GM12801 (cell line): ENCODE measurements around the gene ZNF597.

Experiments
- TF ChIP-seq, protein P1 (sequence below): IDR thresholded peaks from one replicate; pipeline ENCODE4 v1.5.1; 2011; ENCODE audit warnings: control low read depth; ENCODE audit not compliant: insufficient read length; ENCODE audit errors: extremely low read depth

Gene ZNF597

DNA sequence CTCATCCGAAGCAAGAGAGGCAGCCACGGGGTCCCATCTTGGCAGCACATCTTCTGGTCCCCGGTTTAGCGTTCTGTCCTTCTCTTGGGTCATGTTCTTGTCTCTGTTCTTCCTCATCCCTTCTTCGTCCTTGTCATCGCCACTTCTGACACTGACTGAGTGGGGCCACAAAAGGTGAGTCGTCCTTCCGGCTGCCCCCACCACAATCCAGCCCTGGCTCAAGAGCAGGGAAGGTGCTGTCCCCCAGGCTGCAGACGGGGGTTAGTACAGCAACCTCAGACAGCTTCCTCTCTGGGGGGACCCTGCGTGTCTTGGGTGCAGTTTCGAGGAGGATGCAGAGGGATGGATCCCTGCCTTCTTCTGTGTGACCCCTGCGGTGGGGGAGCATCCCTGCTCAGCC is 22.0 kb upstream of the ZNF597 start:
- TF ChIP-seq, protein P1, sequence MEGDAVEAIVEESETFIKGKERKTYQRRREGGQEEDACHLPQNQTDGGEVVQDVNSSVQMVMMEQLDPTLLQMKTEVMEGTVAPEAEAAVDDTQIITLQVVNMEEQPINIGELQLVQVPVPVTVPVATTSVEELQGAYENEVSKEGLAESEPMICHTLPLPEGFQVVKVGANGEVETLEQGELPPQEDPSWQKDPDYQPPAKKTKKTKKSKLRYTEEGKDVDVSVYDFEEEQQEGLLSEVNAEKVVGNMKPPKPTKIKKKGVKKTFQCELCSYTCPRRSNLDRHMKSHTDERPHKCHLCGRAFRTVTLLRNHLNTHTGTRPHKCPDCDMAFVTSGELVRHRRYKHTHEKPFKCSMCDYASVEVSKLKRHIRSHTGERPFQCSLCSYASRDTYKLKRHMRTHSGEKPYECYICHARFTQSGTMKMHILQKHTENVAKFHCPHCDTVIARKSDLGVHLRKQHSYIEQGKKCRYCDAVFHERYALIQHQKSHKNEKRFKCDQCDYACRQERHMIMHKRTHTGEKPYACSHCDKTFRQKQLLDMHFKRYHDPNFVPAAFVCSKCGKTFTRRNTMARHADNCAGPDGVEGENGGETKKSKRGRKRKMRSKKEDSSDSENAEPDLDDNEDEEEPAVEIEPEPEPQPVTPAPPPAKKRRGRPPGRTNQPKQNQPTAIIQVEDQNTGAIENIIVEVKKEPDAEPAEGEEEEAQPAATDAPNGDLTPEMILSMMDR: no peak

DNA sequence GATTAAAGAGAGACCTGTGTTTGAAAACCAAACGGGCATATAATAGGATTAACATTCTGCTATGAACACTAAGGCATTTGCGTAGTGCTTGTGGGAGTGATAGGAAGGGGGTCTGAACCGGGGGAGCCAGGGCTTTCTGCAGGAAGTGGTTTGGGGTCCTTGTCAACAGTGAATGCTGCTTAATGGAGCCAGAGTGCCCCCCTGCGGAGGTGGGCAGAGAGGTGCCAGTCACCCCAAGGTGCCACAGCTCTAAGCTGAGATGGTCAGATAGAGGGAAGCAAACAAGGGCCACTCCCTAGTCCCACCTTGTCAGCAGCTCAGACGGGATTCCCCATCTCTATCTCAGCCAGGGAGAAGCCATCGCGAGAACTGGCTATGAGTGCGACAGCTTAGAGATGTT is 17.8 kb upstream of the ZNF597 start:
- TF ChIP-seq, protein P1: no peak

DNA sequence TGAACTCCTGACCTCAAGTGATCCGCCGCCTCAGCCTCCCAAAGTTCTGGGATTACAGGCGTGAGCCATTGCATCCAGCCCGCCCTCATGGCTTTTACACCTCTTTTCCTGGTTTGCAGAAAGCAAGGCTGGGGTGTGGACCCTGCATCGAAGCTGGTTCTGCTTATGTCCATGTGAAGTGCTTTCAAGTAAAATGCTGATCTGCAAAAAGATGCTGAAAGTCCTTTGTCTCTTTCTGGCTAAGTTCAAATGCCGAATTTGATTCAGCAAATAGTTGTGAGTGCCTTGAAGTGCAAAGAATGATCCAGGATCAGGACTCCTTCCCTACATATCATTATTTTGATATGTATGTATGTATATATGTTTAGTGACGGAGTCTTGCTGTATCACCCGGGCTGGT is 17.3 kb upstream of the ZNF597 start:
- TF ChIP-seq, protein P1: no peak

DNA sequence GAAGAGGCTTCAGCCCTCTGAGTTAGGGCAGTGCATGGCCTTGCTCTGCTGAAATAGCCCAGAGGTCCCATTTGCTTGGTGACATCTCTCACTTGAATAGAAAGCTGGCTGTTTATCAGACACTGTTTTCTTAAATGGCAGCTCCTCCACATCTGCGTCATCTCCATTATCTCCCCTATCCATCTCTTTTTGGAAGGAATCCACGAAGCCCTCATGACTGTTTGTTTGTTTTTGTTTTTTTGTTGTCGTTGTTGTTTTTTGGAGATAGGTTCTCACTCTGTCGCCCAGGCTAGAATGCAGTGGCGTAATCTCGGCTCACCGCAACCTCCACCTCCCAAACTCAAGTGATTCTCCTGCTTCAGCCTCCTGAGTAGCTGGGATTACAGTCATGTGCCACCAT is 16.8 kb upstream of the ZNF597 start:
- TF ChIP-seq, protein P1: no peak

DNA sequence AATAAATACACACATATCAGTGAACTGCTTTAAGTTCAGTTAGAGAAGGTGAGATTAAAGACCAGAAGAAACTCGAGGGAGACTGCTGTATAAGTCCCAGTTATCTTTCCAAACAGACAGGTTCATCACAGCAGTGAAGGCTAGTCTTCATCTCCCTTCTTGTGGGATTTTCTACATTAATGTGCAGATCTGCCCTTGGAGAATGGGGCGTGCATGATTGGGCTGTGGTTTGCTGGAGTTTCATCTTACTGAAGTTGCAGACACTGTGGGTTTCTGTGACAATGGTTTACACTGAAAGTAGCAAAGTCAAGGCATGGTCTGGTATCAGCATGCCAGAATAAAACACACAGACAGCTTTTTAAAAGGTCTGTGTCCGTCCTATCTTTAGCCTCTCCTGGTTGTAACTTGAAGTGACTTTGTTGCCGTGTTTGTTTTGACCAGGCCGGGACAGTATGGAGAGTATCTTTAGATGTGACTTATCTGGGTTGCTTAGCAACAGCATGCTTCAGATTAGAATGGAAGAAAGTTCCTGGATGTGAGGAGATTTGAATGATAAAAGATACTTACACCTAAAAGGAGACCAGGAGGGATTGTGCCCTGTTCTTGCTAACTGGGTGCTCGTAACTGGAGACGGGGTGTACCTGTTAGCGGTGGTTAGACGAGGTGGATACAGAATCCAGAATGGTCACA is 16.2 kb upstream of the ZNF597 start:
- TF ChIP-seq, protein P1: no peak

DNA sequence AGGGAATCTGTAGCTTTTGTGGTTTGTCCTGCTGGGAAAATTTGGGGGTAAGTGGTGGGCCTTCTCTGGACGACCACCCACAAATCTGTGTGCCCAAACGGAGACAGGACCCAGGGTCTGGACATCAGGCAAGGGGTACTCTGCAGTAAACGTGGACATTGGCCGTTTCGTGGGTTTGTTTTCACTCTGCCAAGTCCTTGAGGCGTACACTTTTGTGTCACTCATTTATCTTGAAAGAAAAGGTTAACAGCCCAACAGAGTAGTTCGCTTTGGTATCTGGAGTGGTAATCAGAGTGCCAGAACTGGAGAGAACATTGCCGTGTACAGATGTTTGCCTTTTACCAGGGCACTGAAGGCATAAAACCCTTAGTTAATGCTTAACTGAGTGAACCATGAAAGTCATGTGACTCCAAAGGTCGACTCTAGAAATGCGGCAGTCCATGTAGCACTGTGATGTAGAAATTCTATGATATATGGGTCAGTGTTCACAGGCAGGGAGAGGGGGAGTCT is 15.6 kb upstream of the ZNF597 start:
- TF ChIP-seq, protein P1: no peak

DNA sequence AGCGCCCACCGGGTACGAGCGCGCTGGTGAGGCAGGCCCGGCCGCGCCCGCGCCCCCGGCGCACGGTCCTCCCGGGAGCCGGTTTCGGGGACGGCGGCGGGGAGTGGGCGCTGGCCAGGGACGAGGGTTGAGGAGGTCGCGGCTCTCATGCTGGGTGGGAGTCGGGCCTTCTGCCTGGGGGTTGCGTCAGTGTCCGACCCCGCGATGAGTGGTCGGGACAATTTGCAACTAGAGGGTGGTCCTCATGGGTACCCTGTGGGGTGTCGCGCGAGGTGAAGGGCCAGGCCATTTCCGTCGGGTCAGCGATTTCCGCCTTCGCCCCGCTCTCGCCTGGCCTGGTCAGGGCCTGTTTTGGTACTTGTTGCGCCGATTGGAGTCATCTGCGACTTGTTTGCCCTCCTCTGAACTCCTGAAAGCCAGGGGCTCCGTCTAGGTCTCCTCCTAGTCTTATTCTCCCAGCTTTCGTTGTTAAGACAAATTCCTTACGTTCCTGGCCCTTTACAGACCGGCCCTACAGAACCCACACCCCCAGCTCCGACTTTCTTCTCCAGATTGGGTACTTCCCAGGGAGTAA is 15.1 kb upstream of the ZNF597 start:
- TF ChIP-seq, protein P1: no peak
